Psoas muscle (tissue), 8 donors: ENCODE results near the gene ACTN2. TPM values are rescaled to one million over a fixed set of nuclear protein-coding genes. Genes with fewer than 3 reads are reported as not detected.

Experiments used
- ATAC-seq, 4 donors: fragments of 200-7000 bp; cut with Tn5 transposase; one replicate each; pipeline ENCODE4 v1.9.1; 2020; ENCODE audit warnings: moderate library complexity in 3 of 4, mild to moderate bottlenecking in 2 of 4
- DNase-seq, 2 donors: peaks; one replicate each; pipeline ENCODE4 v3.0.0-alpha.2; 2020
- H3K27ac ChIP-seq: fragments of 200-600 bp; one replicate; pipeline ENCODE4 v1.8.0; 2022
- H3K27me3 ChIP-seq, 3 donors: fragments of 200-600 bp in 1 of 3; one replicate each; pipeline versions ENCODE4 v1.6.1 to v1.8.0; 2013 to 2022; ENCODE audit warnings: low read length in 2 of 3, mild to moderate bottlenecking in 2 of 3, moderate library complexity in 1 of 3; ENCODE audit not compliant: insufficient read depth in 3 of 3
- H3K36me3 ChIP-seq, 2 donors: fragments of 200-600 bp in 1 of 2; one replicate each; pipeline versions ENCODE4 v1.6.1 to v1.8.0; 2013 to 2022; ENCODE audit warnings: low read depth in 1 of 2, mild to moderate bottlenecking in 1 of 2, moderate library complexity in 1 of 2; ENCODE audit not compliant: insufficient read depth in 1 of 2
- H3K4me1 ChIP-seq: fragments of 200-600 bp; one replicate; pipeline ENCODE4 v1.8.0; 2022
- H3K4me3 ChIP-seq: fragments of 200-600 bp; one replicate; pipeline ENCODE4 v1.8.0; 2022; ENCODE audit warnings: mild to moderate bottlenecking
- H3K9me3 ChIP-seq: fragments of 200-600 bp; one replicate; pipeline ENCODE4 v1.8.0; 2022
- CTCF ChIP-seq: fragments of 200-600 bp; IDR thresholded peaks from one replicate; pipeline ENCODE4 v1.8.0; 2022; ENCODE audit warnings: antibody characterized with exemption
- WGBS, 3 donors: extraction: QIAGEN DNeasy Blood & Tissue Kit; methylation state at CpG; one replicate each; pipeline versions ENCODE4 v1.1.6 to v1.1.7; 2013; 5-methylcytosine and 5-hydroxymethylcytosine counted together
- intact Hi-C, 2 donors: fragments of 100-400 bp; cut with DNase I; formaldehyde crosslinking; loops; one replicate each; pipeline versions ENCODE4 v1.11.0 to v1.14.2; 2022
- polyA plus RNA-seq, 3 donors: library from polyadenylated mRNA; stranded (reverse); fragments of 200-250 nt; gene quantifications; one replicate each; pipeline ENCODE4 v1.2.3, GENCODE V29; 2013
- total RNA-seq, 4 donors: library from RNA; stranded (reverse); fragmentation: NEBNext Ultra II Directional in 2 of 4; extraction: Animal tissue kit (Norgen Biotek cat#: 25700) in 2 of 4; gene quantifications; one replicate each; pipeline versions ENCODE4 v1.2.1 to v1.2.4, GENCODE V29; 2021 to 2023
- donor health status: healthy with polysubstance abuse.
- donor health status: DM: no; HTN: no; CAD: no; lungs with moderate emphysema.
- donor health status: Bipolar disorder and iron deficiency.
- donor health status: healthy.
- donor health status: DM: yes; HTN: yes; CAD: no.
- donor health status: DM: no; HTN: no; CAD: no.
- donor health status: DM: no; HTN: no; CAD: no.
- donor health status: DM: yes; HTN: yes; CAD: no.

ACTN2 gene
- total and polyA plus RNA-seq, 7 donors, result 792 to 4,645 (median 2,645) TPM

GRCh38 chr1:236757640-236758039 is 71.3 kb downstream of the ACTN2 start:
- no peak overlapping the region for H3K4me3 ChIP-seq
- TF ChIP-seq CTCF, result no peak
- intact Hi-C loops, result loop anchor here (10.0 kb wide), 2 partner anchors 77 to 107 kb away; no protein-coding TSS in a partner anchor
- no peaks in the 10 kb centered on the region for H3K27me3 ChIP-seq
- WGBS, 3 donors, result 83 to 90% (median 87%) methylated on average over 2 of the region's 2 CpGs
- DNase-seq, result no peak
- no peak for ATAC-seq
- H3K9me3 ChIP-seq, result no peaks in the 10 kb centered on the region
- H3K4me1 ChIP-seq, result no peaks in the 10 kb centered on the region
- peaks cover 0 to 86% of the 10 kb centered on the region in 2 donors for H3K36me3 ChIP-seq
- H3K27ac ChIP-seq, result no peak overlapping the region

- WGBS, 3 donors, result 40 to 55% (median 53%) methylated on average over 3 of the region's 3 CpGs
- intact Hi-C loops, result loop anchor here (10.0 kb wide), 2 partner anchors 75 to 105 kb away; no protein-coding TSS in a partner anchor
- no peak overlapping the region for H3K27ac ChIP-seq
- no peaks in the 10 kb centered on the region for H3K4me1 ChIP-seq
- no peaks in the 10 kb centered on the region for H3K9me3 ChIP-seq
- DNase-seq (no peak), ATAC-seq (peak in 2 of 4 donors; percentile 22 to 36)
- no peak overlapping the region for H3K4me3 ChIP-seq
- no peaks in the 10 kb centered on the region for H3K27me3 ChIP-seq
- peak; percentile 56 for TF ChIP-seq CTCF
- H3K36me3 ChIP-seq, result peaks cover 0 to 86% of the 10 kb centered on the region in 2 donors
These were observed 73.1 kb downstream of the ACTN2 start for GRCh38 chr1:236759252-236759859.

GRCh38 chr1:236760480-236760879 is 74.2 kb downstream of the ACTN2 start:
- DNase-seq (no peak), ATAC-seq (peak in 3 of 4 donors; percentile 3 to 23 (median 11))
- no peaks in the 10 kb centered on the region for H3K4me1 ChIP-seq
- WGBS, 3 donors, result 30 to 43% (median 34%) methylated on average over 6 of the region's 6 CpGs
- no peak for TF ChIP-seq CTCF
- H3K4me3 ChIP-seq, result no peak overlapping the region
- no peaks in the 10 kb centered on the region for H3K27me3 ChIP-seq
- no peak overlapping the region for H3K27ac ChIP-seq
- no peaks in the 10 kb centered on the region for H3K9me3 ChIP-seq
- intact Hi-C loops, result loop anchor here in 1 of 2 donors (5.0 kb wide), 1 partner anchor 802 kb away; no protein-coding TSS in a partner anchor
- H3K36me3 ChIP-seq, result peaks cover 0 to 84% of the 10 kb centered on the region in 2 donors

- WGBS, 3 donors, result 83 to 91% (median 83%) methylated on average over 14 of the region's 14 CpGs
These were observed 74.7 kb downstream of the ACTN2 start for GRCh38 chr1:236760986-236761385.

More at GRCh38 chr1:236760986-236761385, 74.7 kb downstream of the ACTN2 start:
- Histone ChIP-seq H3K27me3 (no peaks in the 10 kb centered on the region), H3K4me3 (no peak overlapping the region), H3K4me1 (no peaks in the 10 kb centered on the region), H3K27ac (no peak overlapping the region), H3K36me3 (peaks cover 0 to 83% of the 10 kb centered on the region in 2 donors), H3K9me3 (no peaks in the 10 kb centered on the region)
- TF ChIP-seq CTCF, result no peak
- intact Hi-C loops, result loop anchor here in 1 of 2 donors (5.0 kb wide), 1 partner anchor 801 kb away; no protein-coding TSS in a partner anchor
- DNase-seq, result no peak
- peak in 1 of 4 donors; percentile 12 for ATAC-seq
